NCI-H226 (cell line): ENCODE results near the gene TAAR9.

Source experiments
- DNase-seq: peaks from one replicate; pipeline ENCODE4 v3.0.0-alpha.2; 2015

TAAR9 gene, protein sequence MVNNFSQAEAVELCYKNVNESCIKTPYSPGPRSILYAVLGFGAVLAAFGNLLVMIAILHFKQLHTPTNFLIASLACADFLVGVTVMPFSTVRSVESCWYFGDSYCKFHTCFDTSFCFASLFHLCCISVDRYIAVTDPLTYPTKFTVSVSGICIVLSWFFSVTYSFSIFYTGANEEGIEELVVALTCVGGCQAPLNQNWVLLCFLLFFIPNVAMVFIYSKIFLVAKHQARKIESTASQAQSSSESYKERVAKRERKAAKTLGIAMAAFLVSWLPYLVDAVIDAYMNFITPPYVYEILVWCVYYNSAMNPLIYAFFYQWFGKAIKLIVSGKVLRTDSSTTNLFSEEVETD

GRCh38 chr6:132537977-132538376, at the start of gene TAAR9:
Gene TAAR9, plus strand, starts transcription at chr6:132538277. Its CDS starts 13 bp downstream, at chr6:132538290.
- DNase-seq: no peak

- no peak for DNase-seq
Measured at GRCh38 chr6:132489376-132489775, 48.7 kb upstream of the TAAR9 start.

- no peak for DNase-seq
Measured at GRCh38 chr6:132490024-132490423, 48.1 kb upstream of the TAAR9 start.

DNA sequence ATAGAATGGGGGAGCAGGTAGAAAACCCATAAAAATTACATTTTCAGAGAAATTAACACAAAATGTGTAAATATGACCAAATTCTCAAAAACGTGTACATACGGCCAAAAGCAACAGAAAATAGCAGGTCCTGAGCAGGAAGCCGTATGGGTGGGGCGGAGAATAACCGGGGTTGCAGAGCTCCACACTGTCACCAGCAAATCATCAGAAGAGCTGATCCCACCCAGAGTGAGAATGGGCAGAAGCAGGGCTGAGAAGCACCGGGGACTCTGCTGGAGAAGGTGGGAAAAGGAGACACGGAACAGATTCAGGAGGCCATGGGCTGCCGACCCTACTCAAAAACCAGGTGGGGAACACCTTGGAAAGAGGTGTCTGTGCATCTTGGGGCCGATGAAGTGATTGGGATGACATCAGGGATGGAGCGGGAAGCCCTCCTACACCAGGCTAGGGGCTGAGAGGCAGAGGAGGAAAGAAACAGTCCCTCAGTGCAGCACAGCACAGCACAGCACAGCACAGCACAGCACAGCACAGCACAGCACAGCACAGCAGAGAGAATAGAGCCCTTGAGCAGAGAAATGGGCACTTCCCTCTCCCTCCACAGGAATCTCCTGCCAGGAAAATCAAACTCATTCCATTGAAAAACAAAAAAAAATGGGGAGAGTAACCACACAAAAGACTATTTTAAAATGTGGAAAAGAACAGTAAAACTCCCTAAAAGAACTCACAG, 47.4 kb upstream of the TAAR9 start:
- DNase-seq: no peak

GRCh38 chr6:132491303-132491702, 46.8 kb upstream of the TAAR9 start:
- DNase-seq: peak; percentile 33

GRCh38 chr6:132491881-132492280, 46.2 kb upstream of the TAAR9 start:
- no peak for DNase-seq

GRCh38 chr6:132494954-132495353, 43.1 kb upstream of the TAAR9 start:
- DNase-seq: no peak

DNA sequence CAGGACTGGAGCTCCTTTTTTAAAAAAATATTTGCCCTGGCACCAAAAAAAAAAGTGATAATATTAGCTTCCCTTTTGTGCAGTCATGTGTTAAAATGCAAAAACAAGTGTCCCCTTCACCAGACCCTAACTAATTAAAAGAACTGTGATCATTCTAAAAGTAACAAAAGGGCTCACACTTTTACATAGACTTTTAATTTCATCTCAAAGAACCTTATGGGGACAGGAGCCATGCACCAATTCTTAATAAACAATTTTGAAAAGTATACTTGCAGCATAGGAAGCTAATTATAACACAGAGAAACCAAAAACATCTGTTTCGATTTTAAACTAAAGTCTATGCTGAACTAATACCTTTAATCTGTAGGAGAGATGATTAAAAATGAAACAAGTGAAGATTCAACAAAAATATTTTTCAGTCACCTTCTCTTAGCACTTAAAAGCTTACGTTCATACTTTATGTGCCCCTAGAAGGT, 42.4 kb upstream of the TAAR9 start:
- no peak for DNase-seq

GRCh38 chr6:132496519-132497180, 41.4 kb upstream of the TAAR9 start:
- no peak for DNase-seq

GRCh38 chr6:132498638-132499037, 39.4 kb upstream of the TAAR9 start:
- no peak for DNase-seq

DNA sequence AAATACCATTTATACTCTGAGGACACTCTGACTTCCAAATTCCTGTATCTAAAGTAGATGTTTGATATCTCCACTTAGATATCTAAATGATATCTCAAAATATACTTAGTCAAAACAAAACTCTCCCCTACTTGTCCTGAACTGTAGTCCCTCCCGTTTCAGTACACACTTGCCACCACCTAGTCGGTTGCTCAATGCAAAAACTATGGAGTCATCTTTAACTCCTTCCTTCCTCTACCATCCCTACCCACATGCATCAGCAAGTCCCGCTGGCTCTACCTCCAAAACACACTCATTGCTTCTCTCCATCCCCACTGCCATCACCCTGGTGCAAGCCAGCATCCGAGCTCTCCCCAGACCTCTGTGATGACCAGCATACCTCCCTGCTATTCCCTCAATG, 38.3 kb upstream of the TAAR9 start:
- DNase-seq: no peak

GRCh38 chr6:132504757-132505156, 33.3 kb upstream of the TAAR9 start:
- no peak for DNase-seq

GRCh38 chr6:132505158-132505557, 32.9 kb upstream of the TAAR9 start:
- no peak for DNase-seq

GRCh38 chr6:132506461-132506860, 31.6 kb upstream of the TAAR9 start:
- no peak for DNase-seq

- DNase-seq: no peak
Measured at GRCh38 chr6:132506869-132507808, 30.9 kb upstream of the TAAR9 start.

GRCh38 chr6:132511210-132511830, 26.8 kb upstream of the TAAR9 start:
- DNase-seq: no peak

DNA sequence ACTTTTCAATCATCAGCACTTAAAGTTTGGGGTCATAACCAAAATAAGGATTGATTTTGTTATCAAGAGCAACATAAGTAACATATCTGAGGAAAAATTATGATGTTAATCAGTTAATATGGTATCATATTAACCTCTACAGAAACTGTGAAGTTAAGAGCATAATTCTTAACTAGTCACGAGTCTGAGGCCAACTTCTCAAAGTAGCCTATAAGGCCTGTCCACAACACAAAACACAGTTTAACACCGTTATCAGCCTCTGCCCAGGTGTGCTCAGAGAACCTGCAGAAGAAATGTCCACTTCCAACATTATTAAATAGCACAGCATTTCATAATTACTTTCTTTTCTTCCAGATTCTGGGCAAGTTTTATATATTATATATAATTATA, 26.3 kb upstream of the TAAR9 start:
- DNase-seq: no peak

- no peak for DNase-seq
Measured at GRCh38 chr6:132512342-132512637, 25.8 kb upstream of the TAAR9 start.

DNA sequence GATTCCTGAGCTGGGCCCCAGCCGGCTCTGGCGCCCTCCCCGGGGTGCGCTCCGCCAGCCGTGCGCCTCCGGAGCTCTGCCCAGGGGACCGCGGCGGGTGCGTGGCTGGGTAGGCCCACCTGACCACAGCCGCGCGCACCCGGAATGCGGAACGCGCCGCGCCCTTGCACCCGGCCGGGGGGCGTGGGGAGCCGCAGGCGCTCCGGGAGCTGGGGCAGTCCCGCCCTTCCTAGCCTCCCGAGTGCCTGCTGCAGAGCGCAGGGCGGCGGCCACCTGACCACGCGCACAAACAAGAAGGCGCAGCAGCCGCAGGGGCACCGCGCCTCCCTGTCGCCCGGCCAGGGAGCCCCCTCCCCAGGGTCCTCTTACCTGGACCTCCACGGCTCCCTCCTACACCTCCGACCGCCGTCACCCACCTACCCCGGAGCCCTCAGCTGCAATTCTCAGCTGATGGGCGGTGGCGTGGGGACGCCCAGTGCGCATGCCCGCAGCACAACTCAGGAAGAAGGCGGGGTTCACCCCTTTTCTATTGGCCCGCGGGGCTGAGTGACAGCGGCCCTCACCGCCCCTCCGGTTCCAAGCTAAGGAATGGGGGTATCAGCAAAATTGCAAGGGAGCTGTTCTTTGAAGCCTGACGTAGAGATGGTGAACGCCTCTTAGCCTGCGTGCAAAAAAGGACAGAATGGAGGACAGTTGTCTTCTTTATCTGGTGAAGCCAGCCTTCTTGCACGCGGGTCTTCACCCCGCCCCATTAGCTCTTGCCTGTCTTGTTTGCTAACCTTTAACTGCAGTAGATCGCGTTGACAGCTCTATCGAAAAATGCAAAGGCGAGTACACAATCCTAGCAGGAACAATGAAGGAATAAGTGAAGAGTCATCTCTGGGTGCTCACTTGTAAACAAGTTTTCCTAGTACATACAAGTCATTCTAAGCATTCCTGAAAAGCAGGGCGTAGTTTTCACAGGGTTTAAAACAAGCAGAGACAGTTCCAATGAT, 25.1 kb upstream of the TAAR9 start, which contains the start of gene STX7:
Gene STX7 (minus strand): TSS at position 479 of the 995 bp plus-strand sequence. CDS start 9,586 bp downstream, outside the sequence.
- peak; percentile 85 for DNase-seq

DNA sequence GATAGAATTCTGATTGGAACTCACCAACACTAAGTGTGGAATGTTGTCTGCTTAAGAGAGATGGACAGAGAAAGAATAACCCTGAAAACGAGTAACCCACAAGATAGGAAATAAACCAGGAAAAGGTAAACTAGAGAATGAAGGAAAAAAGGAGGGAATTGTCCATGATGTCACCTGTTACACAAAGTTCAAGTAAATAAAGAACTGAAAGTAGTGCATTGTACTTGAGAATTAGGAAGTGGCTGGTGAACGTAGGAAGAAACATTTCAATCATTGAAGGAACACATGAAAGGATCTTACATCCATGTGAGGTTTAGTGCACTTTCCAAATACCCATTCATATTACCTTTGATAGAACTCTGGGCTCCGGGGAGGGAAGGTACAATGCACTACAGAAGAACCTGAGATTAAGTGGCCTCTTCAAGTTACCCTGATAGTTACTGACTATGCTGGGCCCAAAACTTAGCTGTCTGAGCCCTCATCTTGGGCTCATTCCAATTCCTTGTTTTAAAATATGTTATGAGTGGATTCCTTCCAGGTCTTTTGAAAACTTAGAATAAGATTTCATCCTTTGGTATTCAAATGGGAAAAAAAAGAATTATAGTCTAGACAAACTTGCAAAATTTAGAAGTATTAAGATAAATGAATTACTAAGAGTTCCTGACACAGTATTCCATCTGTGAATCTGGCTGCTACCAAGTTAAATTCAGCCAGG, 24.1 kb upstream of the TAAR9 start:
- no peak for DNase-seq
